GM12878 (cell line): ENCODE data around the gene CLIP2. TPM values are rescaled to one million over a fixed set of nuclear protein-coding genes. Genes with fewer than 3 reads are reported as not detected.

Experiments
- ATAC-seq: fragments of 200-7000 bp; cut with Tn5 transposase; 3 replicates; pipeline ENCODE4 v1.9.1; 2020; ENCODE audit warnings: mild to moderate bottlenecking, moderate library complexity
- BruUV-seq: library from RNA; stranded (reverse); fragments of 400-500 nt; replicated peaks from 2 replicates; lab custom pipeline; 2021; lab: Mats Ljungman, UMichigan
- CTCF ChIA-PET: fragments of 300-600 bp; sonication (Branson Sonifier 250); formaldehyde crosslinking; extraction: SDS; loops from one replicate; lab custom pipeline; 2021; ENCODE audit warnings: inconsistent platforms; lab: Yijun Ruan, JAX
- POLR2A ChIA-PET: fragments of 350-600 bp; formaldehyde crosslinking; extraction: SDS; loops from one replicate; lab custom pipeline; 2021; ENCODE audit warnings: inconsistent platforms; lab: Charles Lee
- RAD21 ChIA-PET: fragments of 300-600 bp; sonication (Branson Sonifier 250); formaldehyde crosslinking; loops from one replicate; lab custom pipeline; 2023; ENCODE audit warnings: antibody characterized with exemption; ENCODE audit not compliant: unreplicated experiment; lab: Charles Lee
- SMC1A ChIA-PET: fragments of 300-600 bp; sonication (Branson Sonifier 250); formaldehyde crosslinking; loops from one replicate; lab custom pipeline; 2023; ENCODE audit not compliant: unreplicated experiment, uncharacterized antibody; lab: Charles Lee
- DNase-seq: peaks from one replicate; pipeline ENCODE4 v3.0.0-alpha.2; 2011; ENCODE audit warnings: low read depth, low spot score
- FAIRE-seq: peaks from 3 replicates; lab custom pipeline; 2011; peaks lifted over from hg19 to GRCh38; lab: Jason Lieb, UNC
- H2AFZ ChIP-seq: 2 replicates; pipeline ENCODE4 v1.6.0; 2011; ENCODE audit warnings: low read depth, low read length, control low read depth; ENCODE audit not compliant: control insufficient read depth
- H3K27ac ChIP-seq: 2 replicates; pipeline ENCODE4 v1.5.1; 2011; ENCODE audit warnings: control low read depth; ENCODE audit not compliant: control insufficient read depth, insufficient read depth
- H3K27me3 ChIP-seq, 2 experiments: replicated peaks in 1 of 2; 2 replicates each; pipeline versions ENCODE4 v1.6.0 to v1.6.1; 2011; ENCODE audit warnings: low read length in 1 of 2; ENCODE audit not compliant: control insufficient read depth in 2 of 2, insufficient read depth in 2 of 2
- H3K36me3 ChIP-seq, 2 experiments: 2 replicates each; pipeline ENCODE4 v1.5.1; 2011; ENCODE audit warnings: low read length in 1 of 2; ENCODE audit not compliant: control insufficient read depth in 2 of 2, insufficient read depth in 2 of 2
- H3K4me1 ChIP-seq: 2 replicates; pipeline ENCODE4 v1.6.1; 2011; ENCODE audit warnings: mild to moderate bottlenecking, low read length, moderate library complexity, mixed read lengths; ENCODE audit not compliant: control insufficient read depth, insufficient read depth
- H3K4me2 ChIP-seq: 2 replicates; pipeline ENCODE4 v1.6.0; 2011; ENCODE audit warnings: control low read depth; ENCODE audit not compliant: control insufficient read depth, insufficient read depth
- H3K4me3 ChIP-seq: fragments of 200-600 bp; sonication (generic); 2 replicates; pipeline ENCODE4 v1.5.1; 2016
- H3K79me2 ChIP-seq: 2 replicates; pipeline ENCODE4 v1.6.0; 2011; ENCODE audit warnings: low read length; ENCODE audit not compliant: control insufficient read depth, insufficient read depth
- H3K9ac ChIP-seq: 2 replicates; pipeline ENCODE4 v1.8.0; 2011; ENCODE audit warnings: low read length, control low read depth, mixed read lengths; ENCODE audit not compliant: control insufficient read depth, insufficient read depth
- H3K9me3 ChIP-seq: replicated peaks from 3 replicates; pipeline ENCODE4 v1.5.1; 2011; ENCODE audit warnings: mild to moderate bottlenecking, low read length; ENCODE audit not compliant: control insufficient read depth, insufficient read depth
- H4K20me1 ChIP-seq: 2 replicates; pipeline ENCODE4 v1.6.0; 2011; ENCODE audit not compliant: control insufficient read depth, insufficient read depth
- ATF7 ChIP-seq: fragments of 450-650 bp; IDR thresholded peaks from 2 replicates; pipeline ENCODE4 v1.6.1; 2016; ENCODE audit warnings: low read depth, mild to moderate bottlenecking
- CREB1 ChIP-seq: IDR thresholded peaks from 2 replicates; pipeline ENCODE4 v1.6.1; 2012; ENCODE audit warnings: low read depth, mild to moderate bottlenecking, inconsistent platforms
- FOXM1 ChIP-seq: IDR thresholded peaks from 2 replicates; pipeline ENCODE4 v1.6.1; 2012; ENCODE audit warnings: low read depth, mild to moderate bottlenecking, inconsistent platforms, low read length, moderate library complexity
- HDAC2 ChIP-seq: fragments of 200-600 bp; sonication (generic); IDR thresholded peaks from 2 replicates; pipeline ENCODE4 v1.6.1; 2017
- KAT2A ChIP-seq: conservative IDR thresholded peaks from 2 replicates; pipeline ENCODE4 v1.6.1; 2011; ENCODE audit warnings: low read depth, low read length; ENCODE audit not compliant: control insufficient read depth
- MXI1 ChIP-seq: fragments of 150-350 bp; IDR thresholded peaks from 2 replicates; pipeline ENCODE4 v1.6.1; 2011; ENCODE audit warnings: low read depth, mild to moderate bottlenecking, inconsistent platforms, low read length, improper control_type of control experiment
- MYB ChIP-seq: fragments of 150-350 bp; IDR thresholded peaks from 2 replicates; pipeline ENCODE4 v1.6.1; 2014; ENCODE audit warnings: mild to moderate bottlenecking, low read depth, low read length, borderline replicate concordance
- NRF1 ChIP-seq: conservative IDR thresholded peaks from 2 replicates; pipeline ENCODE4 v1.6.1; 2011; ENCODE audit warnings: mild to moderate bottlenecking, low read depth, low read length, improper control_type of control experiment
- PAX5 ChIP-seq: IDR thresholded peaks from 2 replicates; pipeline ENCODE4 v1.6.1; 2011; ENCODE audit warnings: low read depth, low read length, borderline replicate concordance
- PML ChIP-seq: IDR thresholded peaks from 2 replicates; pipeline ENCODE4 v1.6.1; 2012; ENCODE audit warnings: low read length, inconsistent platforms
- POLR2A ChIP-seq: IDR thresholded peaks from 2 replicates; pipeline ENCODE4 v1.6.1; 2011; ENCODE audit warnings: low read depth, mild to moderate bottlenecking, low read length
- SMAD1 ChIP-seq: fragments of 450-650 bp; IDR thresholded peaks from 2 replicates; pipeline ENCODE4 v1.6.1; 2018; ENCODE audit warnings: mild to moderate bottlenecking, low read depth; ENCODE audit not compliant: partially characterized antibody
- SMC3 ChIP-seq: IDR thresholded peaks from 2 replicates; pipeline ENCODE4 v1.6.1; 2011; ENCODE audit warnings: low read length, improper control_type of control experiment, borderline replicate concordance
- SREBF2 ChIP-seq: IDR thresholded peaks from 2 replicates; pipeline ENCODE4 v1.6.1; 2012; ENCODE audit warnings: mild to moderate bottlenecking, low read length
- USF2 ChIP-seq: IDR thresholded peaks from 2 replicates; pipeline ENCODE4 v1.6.1; 2011; ENCODE audit warnings: low read depth, low read length, improper control_type of control experiment, borderline replicate concordance
- ZBTB40 ChIP-seq: fragments of 450-650 bp; IDR thresholded peaks from 2 replicates; pipeline ENCODE4 v1.6.1; 2016; ENCODE audit warnings: mild to moderate bottlenecking, moderate library complexity, borderline replicate concordance
- ZNF592 ChIP-seq: fragments of 450-650 bp; IDR thresholded peaks from 2 replicates; pipeline ENCODE4 v1.6.1; 2017; ENCODE audit warnings: mild to moderate bottlenecking, moderate library complexity
- ZSCAN29 ChIP-seq: fragments of 450-650 bp; IDR thresholded peaks from 2 replicates; pipeline ENCODE4 v1.6.1; 2017; ENCODE audit warnings: mild to moderate bottlenecking, moderate library complexity
- WGBS: methylation state at CpG from one replicate; pipeline ENCODE4 v1.1.6; 2016; ENCODE audit warnings: low lambda C conversion rate; ENCODE audit not compliant: insufficient replicate concordance, insufficient coverage; ENCODE audit errors: missing lambda C conversion rate; 5-methylcytosine and 5-hydroxymethylcytosine counted together
- in situ Hi-C: fragments of 300-500 bp; cut with MboI; formaldehyde crosslinking; loops from 9 replicates; pipeline ENCODE4 v1.14.3; 2018; ENCODE audit warnings: mixed read lengths
- intact Hi-C: fragments of 100-400 bp; cut with micrococcal nuclease; formaldehyde crosslinking; loops from one replicate; pipeline ENCODE4 v1.14.2; 2022; ENCODE audit not compliant: unreplicated experiment
- polyA plus RNA-seq, 11 experiments: library from polyadenylated mRNA; depleted of rRNA in 4 of 11; unstranded in 6 of 11; stranded (reverse) in 5 of 11; fragments of >200 nt; fragmentation: Nextera tagmentation in 4 of 11; fragmentation: Illumina TruSeq in 1 of 11; extraction: Ambion mirVana in 4 of 11; extraction: Trizol in 1 of 11; gene quantifications; 1 replicate in 1 of 11; 2 replicates in 10 of 11; pipeline versions ENCODE4 v1.2.1 to v1.2.3, GENCODE V29; 2011 to 2016; ENCODE audit warnings: inconsistent platforms in 2 of 11, missing spikeins in 2 of 11, low read depth in 1 of 11
- total RNA-seq, 4 experiments: library from RNA; depleted of rRNA in 3 of 4; stranded (reverse); fragments of >200 nt in 3 of 4; fragmentation: Illumina TruSeq in 1 of 4; extraction: Trizol in 1 of 4; gene quantifications; 2 replicates each; pipeline versions ENCODE4 v1.2.1 to v1.2.3, GENCODE V29; 2013 to 2021

Gene CLIP2
- total and polyA plus RNA-seq, 10 of the 15 experiments (the other 5 are each of a cell fraction or from before 2014, with no cell fraction given), result 0.26 to 56.3 (median 21.0) TPM

- H3K9ac ChIP-seq, result no peak overlapping the region
- no peak for ATAC-seq
- peaks cover 16 to 29% of the 10 kb centered on the region in 2 experiments; a peak in 3 of 4 replicates for H3K36me3 ChIP-seq
- in situ Hi-C loops, result no loop called here
- no peaks in the 10 kb centered on the region for H4K20me1 ChIP-seq
- H3K79me2 ChIP-seq, result no peaks in the 10 kb centered on the region
- intact Hi-C loops, result loop anchor here (10.0 kb wide), 1 partner anchor 57 kb away; no protein-coding TSS in a partner anchor
- ChIA-PET CTCF (no interaction called here), POLR2A (no interaction called here), SMC1A (no interaction called here), RAD21 (no interaction called here)
- no TSS peak for BruUV-seq
- no peaks in the 10 kb centered on the region for H3K9me3 ChIP-seq
- no peak overlapping the region for H3K4me2 ChIP-seq
- no peak for DNase-seq
- FAIRE-seq, result no peak
- H2AFZ ChIP-seq, result no peak overlapping the region
- no peak overlapping the region for H3K27ac ChIP-seq
- H3K27me3 ChIP-seq, result no peaks in the 10 kb centered on the region
- no peaks in the 10 kb centered on the region for H3K4me1 ChIP-seq
- no peak for TF ChIP-seq SMAD1
- TF ChIP-seq ZSCAN29, result no peak
- no peak for TF ChIP-seq USF2
- TF ChIP-seq POLR2A, result no peak
- no peak for TF ChIP-seq ZBTB40
- no peak for TF ChIP-seq SREBF2
- TF ChIP-seq ATF7, result no peak
- no peak for TF ChIP-seq KAT2A
- TF ChIP-seq ZNF592, result no peak
- no peak for TF ChIP-seq CREB1
- TF ChIP-seq SMC3, result no peak
- TF ChIP-seq MYB, result no peak
- no peak for TF ChIP-seq HDAC2
- no peak for TF ChIP-seq FOXM1
- TF ChIP-seq PAX5, result no peak
- no peak for TF ChIP-seq MXI1
- no peak for TF ChIP-seq PML
- no peak for TF ChIP-seq NRF1
- no peak overlapping the region for H3K4me3 ChIP-seq
- WGBS, result 94% methylated on average over 4 of the region's 6 CpGs
Measured at GRCh38 chr7:74362266-74362665, 73.1 kb downstream of the CLIP2 start.
